Activated T-helper 17 cell treated with anti-CD3 and anti-CD28 coated beads, Interleukin-2, amount 50 U/mL, for 72 hours (primary cell): Measurements from ENCODE around the gene GATB. TPM values are rescaled to one million over a fixed set of nuclear protein-coding genes. Genes with fewer than 3 reads are reported as not detected.
A peak's percentile ranks its signal among the peaks of the same experiment; 100 is the strongest.

Experiments used
- ATAC-seq: fragments of 150-1000 bp; cut with Tn5 transposase; replicated peaks from 2 replicates; pipeline ENCODE4 v1.10.0; 2021; ENCODE audit warnings: mild to moderate bottlenecking, moderate library complexity
- H3K27ac Mint-ChIP-seq: one replicate; pipeline ENCODE4 v1.8.0; 2022; ENCODE audit warnings: mixed read lengths
- H3K27me3 Mint-ChIP-seq: one replicate; pipeline ENCODE4 v1.8.0; 2022; ENCODE audit warnings: mixed read lengths
- H3K36me3 Mint-ChIP-seq: one replicate; pipeline ENCODE4 v1.8.0; 2022; ENCODE audit warnings: low read depth, mild to moderate bottlenecking, mixed read lengths
- H3K4me1 Mint-ChIP-seq: one replicate; pipeline ENCODE4 v1.8.0; 2022; ENCODE audit warnings: mixed read lengths
- H3K4me3 Mint-ChIP-seq: one replicate; pipeline ENCODE4 v1.8.0; 2022; ENCODE audit warnings: mild to moderate bottlenecking, mixed read lengths
- H3K9me3 Mint-ChIP-seq: one replicate; pipeline ENCODE4 v1.8.0; 2022; ENCODE audit warnings: mixed read lengths
- total RNA-seq, 2 donors: library from RNA; stranded (reverse); gene quantifications; one replicate each; pipeline ENCODE4 v1.2.3, GENCODE V29; 2022

The GATB gene
- total RNA-seq, 2 donors from 2014 or later = 19.1 to 24.1 TPM

GRCh38 chr4:151711646-151712045 lies 49.2 kb downstream of the GATB start:
- Mint-ChIP-seq H3K27me3 (no peaks in the 10 kb centered on the region), H3K9me3 (no peaks in the 10 kb centered on the region), H3K4me3 (no peak overlapping the region), H3K36me3 (peaks cover 26% of the 10 kb centered on the region), H3K27ac (no peak overlapping the region), H3K4me1 (no peaks in the 10 kb centered on the region)
- no peak for ATAC-seq

GRCh38 chr4:151709587-151709986 lies 51.2 kb downstream of the GATB start:
- Mint-ChIP-seq H3K4me1 (no peaks in the 10 kb centered on the region), H3K27me3 (no peaks in the 10 kb centered on the region), H3K9me3 (no peaks in the 10 kb centered on the region), H3K27ac (peak overlapping the region; percentile 1), H3K4me3 (no peak overlapping the region), H3K36me3 (peaks cover 16% of the 10 kb centered on the region)
- ATAC-seq = no peak

GRCh38 chr4:151709071-151709470 lies 51.7 kb downstream of the GATB start:
- Mint-ChIP-seq H3K9me3 (no peaks in the 10 kb centered on the region), H3K27me3 (no peaks in the 10 kb centered on the region), H3K36me3 (peaks cover 16% of the 10 kb centered on the region), H3K4me1 (no peaks in the 10 kb centered on the region), H3K27ac (no peak overlapping the region), H3K4me3 (no peak overlapping the region)
- ATAC-seq = no peak

- H3K4me1 Mint-ChIP-seq = no peaks in the 10 kb centered on the region
- H3K27ac Mint-ChIP-seq = no peak overlapping the region
- no peak overlapping the region for H3K4me3 Mint-ChIP-seq
- H3K36me3 Mint-ChIP-seq = peaks cover 26% of the 10 kb centered on the region
- no peak for ATAC-seq
- H3K27me3 Mint-ChIP-seq = no peaks in the 10 kb centered on the region
- H3K9me3 Mint-ChIP-seq = no peaks in the 10 kb centered on the region
Observed at GRCh38 chr4:151708100-151708499, 52.7 kb downstream of the GATB start.

- Mint-ChIP-seq H3K4me1 (peaks cover 10% of the 10 kb centered on the region), H3K27ac (peak overlapping the region; percentile 42)
Observed at GRCh38 chr4:151703401-151703800, 57.4 kb downstream of the GATB start.

GRCh38 chr4:151702256-151702655 lies 58.6 kb downstream of the GATB start:
- H3K27ac Mint-ChIP-seq = no peak overlapping the region
- peaks cover 10% of the 10 kb centered on the region for H3K4me1 Mint-ChIP-seq
- H3K4me3 Mint-ChIP-seq = no peak overlapping the region
- H3K9me3 Mint-ChIP-seq = no peaks in the 10 kb centered on the region
- ATAC-seq = no peak
- H3K27me3 Mint-ChIP-seq = no peaks in the 10 kb centered on the region
- H3K36me3 Mint-ChIP-seq = peaks cover 58% of the 10 kb centered on the region

More at GRCh38 chr4:151703401-151703800, 57.4 kb downstream of the GATB start:
- ATAC-seq = peak; percentile 9
- H3K27me3 Mint-ChIP-seq = no peaks in the 10 kb centered on the region
- peaks cover 60% of the 10 kb centered on the region for H3K36me3 Mint-ChIP-seq
- H3K9me3 Mint-ChIP-seq = no peaks in the 10 kb centered on the region
- no peak overlapping the region for H3K4me3 Mint-ChIP-seq

- H3K27ac Mint-ChIP-seq = peak overlapping the region; percentile 91
- H3K36me3 Mint-ChIP-seq = peaks cover 58% of the 10 kb centered on the region
- peak overlapping the region; percentile 68 for H3K4me3 Mint-ChIP-seq
- H3K27me3 Mint-ChIP-seq = no peaks in the 10 kb centered on the region
- H3K9me3 Mint-ChIP-seq = no peaks in the 10 kb centered on the region
- ATAC-seq = peak; percentile 83
- H3K4me1 Mint-ChIP-seq = peaks cover 10% of the 10 kb centered on the region
Observed at GRCh38 chr4:151700566-151701316, 60.1 kb downstream of the GATB start.

GRCh38 chr4:151698213-151698612 lies 62.6 kb downstream of the GATB start:
- Mint-ChIP-seq H3K27ac (no peak overlapping the region), H3K9me3 (no peaks in the 10 kb centered on the region), H3K36me3 (peaks cover 40% of the 10 kb centered on the region), H3K27me3 (no peaks in the 10 kb centered on the region), H3K4me1 (peaks cover 10% of the 10 kb centered on the region), H3K4me3 (no peak overlapping the region)
- no peak for ATAC-seq

- H3K4me3 Mint-ChIP-seq = no peak overlapping the region
- H3K27me3 Mint-ChIP-seq = no peaks in the 10 kb centered on the region
- ATAC-seq = no peak
- H3K36me3 Mint-ChIP-seq = peaks cover 10% of the 10 kb centered on the region
- no peaks in the 10 kb centered on the region for H3K4me1 Mint-ChIP-seq
- H3K9me3 Mint-ChIP-seq = no peaks in the 10 kb centered on the region
- no peak overlapping the region for H3K27ac Mint-ChIP-seq
Observed at GRCh38 chr4:151694961-151695720, 65.7 kb downstream of the GATB start.

GRCh38 chr4:151692821-151693673 lies 67.8 kb downstream of the GATB start:
- Mint-ChIP-seq H3K27me3 (no peaks in the 10 kb centered on the region), H3K9me3 (no peaks in the 10 kb centered on the region), H3K27ac (no peak overlapping the region), H3K4me1 (no peaks in the 10 kb centered on the region), H3K36me3 (peaks cover 14% of the 10 kb centered on the region), H3K4me3 (no peak overlapping the region)
- ATAC-seq = no peak

- Mint-ChIP-seq H3K4me3 (no peak overlapping the region), H3K27me3 (no peaks in the 10 kb centered on the region), H3K36me3 (peaks cover 14% of the 10 kb centered on the region), H3K4me1 (no peaks in the 10 kb centered on the region), H3K9me3 (no peaks in the 10 kb centered on the region), H3K27ac (no peak overlapping the region)
- ATAC-seq = no peak
Observed at GRCh38 chr4:151692443-151692782, 68.4 kb downstream of the GATB start.

- Mint-ChIP-seq H3K27me3 (no peaks in the 10 kb centered on the region), H3K27ac (no peak overlapping the region), H3K36me3 (peaks cover 14% of the 10 kb centered on the region), H3K9me3 (no peaks in the 10 kb centered on the region), H3K4me3 (no peak overlapping the region), H3K4me1 (no peaks in the 10 kb centered on the region)
- no peak for ATAC-seq
Observed at GRCh38 chr4:151691639-151692442, 69.0 kb downstream of the GATB start.

GRCh38 chr4:151690876-151691275 lies 69.9 kb downstream of the GATB start:
- Mint-ChIP-seq H3K4me3 (no peak overlapping the region), H3K4me1 (no peaks in the 10 kb centered on the region), H3K27ac (no peak overlapping the region), H3K9me3 (no peaks in the 10 kb centered on the region), H3K27me3 (no peaks in the 10 kb centered on the region), H3K36me3 (peaks cover 14% of the 10 kb centered on the region)
- no peak for ATAC-seq
